ENCODE measurements around the gene FOXRED2. TPM values are rescaled to one million over a fixed set of nuclear protein-coding genes. Genes with fewer than 3 reads are reported as not detected.

The FOXRED2 gene
- total and polyA plus RNA-seq, 2 experiments from 2014 or later: 22.3 to 25.7 TPM

DNA sequence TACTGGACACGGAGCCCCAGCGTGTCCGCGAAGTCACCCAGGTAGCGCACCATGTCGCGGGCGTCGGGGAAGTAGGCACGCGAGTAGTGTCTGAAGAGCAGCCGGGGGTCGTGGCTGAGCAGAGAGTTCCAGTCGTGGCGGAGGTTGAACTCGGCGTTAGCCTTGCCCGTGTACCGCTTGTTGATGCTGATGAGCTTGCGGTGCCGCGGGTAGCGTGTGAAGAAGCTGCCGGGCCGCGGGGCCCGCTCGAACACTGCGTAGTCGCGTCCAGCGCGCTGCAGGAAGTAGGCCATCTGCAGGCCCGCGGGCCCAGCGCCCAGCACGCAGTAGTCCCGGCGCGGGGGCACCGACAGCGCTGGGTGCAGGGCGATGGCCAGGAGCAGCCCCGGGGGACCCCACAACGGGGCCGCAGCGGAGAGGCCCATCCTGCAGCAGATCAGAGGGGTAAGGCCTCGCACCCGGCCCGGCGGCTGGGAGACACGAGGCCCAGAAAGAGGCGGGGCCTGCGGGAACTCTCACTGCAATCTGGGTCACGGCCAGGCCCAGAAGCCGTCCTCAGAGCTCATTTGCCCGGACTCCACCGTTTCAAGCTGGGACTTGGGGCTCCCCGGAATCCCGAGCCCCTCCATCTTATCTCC, 723 bp downstream of the FOXRED2 start:
- H3K27me3 ChIP-seq: no peaks in the 10 kb centered on the region
- no peaks in the 10 kb centered on the region for H3K9me3 ChIP-seq (ENCODE audit: low read depth)
- TF ChIP-seq, protein P1, sequence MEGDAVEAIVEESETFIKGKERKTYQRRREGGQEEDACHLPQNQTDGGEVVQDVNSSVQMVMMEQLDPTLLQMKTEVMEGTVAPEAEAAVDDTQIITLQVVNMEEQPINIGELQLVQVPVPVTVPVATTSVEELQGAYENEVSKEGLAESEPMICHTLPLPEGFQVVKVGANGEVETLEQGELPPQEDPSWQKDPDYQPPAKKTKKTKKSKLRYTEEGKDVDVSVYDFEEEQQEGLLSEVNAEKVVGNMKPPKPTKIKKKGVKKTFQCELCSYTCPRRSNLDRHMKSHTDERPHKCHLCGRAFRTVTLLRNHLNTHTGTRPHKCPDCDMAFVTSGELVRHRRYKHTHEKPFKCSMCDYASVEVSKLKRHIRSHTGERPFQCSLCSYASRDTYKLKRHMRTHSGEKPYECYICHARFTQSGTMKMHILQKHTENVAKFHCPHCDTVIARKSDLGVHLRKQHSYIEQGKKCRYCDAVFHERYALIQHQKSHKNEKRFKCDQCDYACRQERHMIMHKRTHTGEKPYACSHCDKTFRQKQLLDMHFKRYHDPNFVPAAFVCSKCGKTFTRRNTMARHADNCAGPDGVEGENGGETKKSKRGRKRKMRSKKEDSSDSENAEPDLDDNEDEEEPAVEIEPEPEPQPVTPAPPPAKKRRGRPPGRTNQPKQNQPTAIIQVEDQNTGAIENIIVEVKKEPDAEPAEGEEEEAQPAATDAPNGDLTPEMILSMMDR (IDR thresholded peaks at IDR 0.05; ENCODE audit: low read depth, low read length): no peak
- peak overlapping the region; percentile 41 for H3K4me3 ChIP-seq
- peaks cover 6% of the 10 kb centered on the region for H3K36me3 ChIP-seq
- H3K27ac ChIP-seq: peak overlapping the region; percentile 34
- DNase-seq (ENCODE audit: low read depth in 1 of 2, low spot score in 1 of 2): no peak
- no peaks in the 10 kb centered on the region for H3K4me1 ChIP-seq (ENCODE audit: low read depth)

DNA sequence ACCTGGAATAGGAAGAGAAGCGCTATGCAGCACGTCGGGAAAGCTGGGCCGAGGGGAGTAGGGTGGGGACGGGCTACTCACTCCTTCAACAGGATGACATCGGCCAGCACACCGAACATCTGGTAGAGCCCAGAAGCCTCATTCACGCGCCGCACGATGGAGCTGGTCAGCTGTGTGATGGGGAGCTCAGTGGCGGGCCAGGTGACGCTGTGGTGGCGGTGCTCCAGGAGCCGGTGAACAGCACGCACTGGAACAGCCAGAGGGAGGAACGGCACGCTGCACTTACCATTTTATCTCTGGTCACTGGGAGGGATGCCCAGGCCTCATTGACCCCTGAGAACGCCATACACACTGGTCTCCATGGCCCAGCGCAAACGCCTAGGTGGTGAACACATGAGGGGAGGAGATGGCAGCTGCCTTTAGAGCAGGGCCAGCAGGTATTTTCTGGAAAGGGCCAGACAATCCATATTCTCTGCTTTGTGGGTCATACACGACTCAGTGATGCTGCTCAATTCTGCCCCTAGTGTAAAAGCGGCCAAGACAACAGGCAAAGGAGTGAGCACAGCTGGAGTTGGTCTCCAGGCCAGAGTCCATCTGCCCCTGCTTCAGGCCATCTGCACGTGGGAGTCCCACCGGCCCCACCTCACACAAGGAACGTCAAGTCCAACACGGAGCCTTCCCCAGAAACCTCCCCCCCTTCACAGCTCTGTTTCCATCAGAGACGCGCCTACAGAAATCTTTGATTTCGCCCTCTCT, 8.8 kb downstream of the FOXRED2 start:
- Histone ChIP-seq H3K27ac (no peak overlapping the region), H3K27me3 (no peaks in the 10 kb centered on the region), H3K4me1 (ENCODE audit: low read depth) (no peaks in the 10 kb centered on the region), H3K36me3 (peaks cover 22% of the 10 kb centered on the region), H3K9me3 (ENCODE audit: low read depth) (no peaks in the 10 kb centered on the region), H3K4me3 (no peak overlapping the region)
- TF ChIP-seq, protein P1 (IDR thresholded peaks at IDR 0.05; ENCODE audit: low read depth, low read length): no peak
- no peak for DNase-seq (ENCODE audit: low read depth in 1 of 2, low spot score in 1 of 2)

DNA sequence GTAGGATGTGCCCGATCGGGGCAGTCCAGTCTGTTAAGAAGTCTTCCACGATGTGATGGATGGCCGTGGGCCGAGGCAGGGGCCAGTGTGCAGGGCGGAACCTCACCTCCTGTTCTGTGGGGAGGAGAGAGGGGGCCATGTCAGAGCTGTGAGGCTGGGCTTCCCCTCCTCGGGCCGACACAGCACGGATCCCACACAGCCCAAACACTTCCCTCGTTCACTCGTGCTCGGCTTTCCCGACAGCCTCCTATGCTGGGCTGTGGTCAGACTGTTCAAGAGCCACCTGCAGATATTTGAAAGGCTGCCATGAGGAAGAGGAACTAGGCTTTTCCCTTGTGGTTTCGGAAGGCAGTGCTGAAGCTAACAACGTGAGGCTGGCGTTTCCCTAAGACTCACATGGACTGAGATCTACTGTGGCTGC, 13.1 kb downstream of the FOXRED2 start:
- Histone ChIP-seq H3K27ac (no peak overlapping the region), H3K9me3 (ENCODE audit: low read depth) (no peaks in the 10 kb centered on the region), H3K4me3 (no peak overlapping the region), H3K4me1 (ENCODE audit: low read depth) (no peaks in the 10 kb centered on the region), H3K36me3 (peaks cover 25% of the 10 kb centered on the region), H3K27me3 (no peaks in the 10 kb centered on the region)
- TF ChIP-seq, protein P1 (IDR thresholded peaks at IDR 0.05; ENCODE audit: low read depth, low read length): no peak
- DNase-seq (ENCODE audit: low read depth in 1 of 2, low spot score in 1 of 2): no peak

DNA sequence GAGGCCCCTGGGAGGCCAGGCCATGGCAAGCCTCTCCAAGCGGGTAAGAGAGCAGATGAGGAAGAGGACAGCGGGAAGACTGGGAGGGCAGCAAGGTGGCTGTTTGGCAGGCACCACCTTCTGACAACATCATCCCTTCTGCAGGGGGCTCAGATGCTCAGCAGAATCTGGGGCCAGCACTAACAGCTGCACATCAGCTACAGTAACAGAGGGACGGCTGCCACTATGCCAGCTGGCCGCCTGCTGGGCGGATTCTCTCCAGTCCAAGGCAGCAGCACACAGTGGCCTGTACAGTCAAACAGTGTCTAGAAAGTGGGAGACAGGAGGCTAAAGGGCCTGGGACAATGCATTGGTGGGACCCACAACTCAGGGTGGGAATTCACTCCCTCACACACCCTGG, 14.7 kb downstream of the FOXRED2 start:
- TF ChIP-seq, protein P1 (IDR thresholded peaks at IDR 0.05; ENCODE audit: low read depth, low read length): no peak
- Histone ChIP-seq H3K27me3 (no peaks in the 10 kb centered on the region), H3K9me3 (ENCODE audit: low read depth) (no peaks in the 10 kb centered on the region), H3K36me3 (peaks cover 18% of the 10 kb centered on the region), H3K4me3 (no peak overlapping the region), H3K4me1 (ENCODE audit: low read depth) (no peaks in the 10 kb centered on the region), H3K27ac (no peak overlapping the region)
- DNase-seq (ENCODE audit: low read depth in 1 of 2, low spot score in 1 of 2): no peak

DNA sequence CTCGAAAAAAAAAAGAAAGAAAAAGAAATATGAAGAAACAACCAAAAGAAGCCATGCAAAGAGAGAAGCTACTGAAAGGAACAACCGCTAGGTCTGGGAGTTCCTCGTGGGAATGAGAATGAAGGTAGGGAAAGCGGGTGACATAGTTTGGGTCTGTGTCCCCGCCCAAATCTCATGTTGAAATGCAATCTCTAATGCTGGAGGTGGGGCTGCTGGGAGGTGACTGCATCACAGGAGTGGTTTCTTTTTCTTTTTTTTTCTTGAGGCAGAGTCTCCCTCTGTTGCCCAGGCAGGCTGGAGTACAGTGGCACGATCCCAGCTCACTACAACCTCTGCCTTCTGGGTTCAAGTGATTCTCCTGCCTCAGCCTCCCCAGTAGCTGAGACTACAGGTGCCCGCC, 15.7 kb downstream of the FOXRED2 start:
- Histone ChIP-seq H3K4me3 (no peak overlapping the region), H3K9me3 (ENCODE audit: low read depth) (no peaks in the 10 kb centered on the region), H3K27ac (no peak overlapping the region), H3K27me3 (no peaks in the 10 kb centered on the region), H3K4me1 (ENCODE audit: low read depth) (no peaks in the 10 kb centered on the region), H3K36me3 (peaks cover 15% of the 10 kb centered on the region)
- TF ChIP-seq, protein P1 (IDR thresholded peaks at IDR 0.05; ENCODE audit: low read depth, low read length): no peak
- DNase-seq (ENCODE audit: low read depth in 1 of 2, low spot score in 1 of 2): no peak

Measured in cardiac muscle cell (in vitro differentiated cells and primary cell).